Fibroblast of villous mesenchyme (primary cell): ENCODE results near the gene ZNF609. TPM values are rescaled to one million over a fixed set of nuclear protein-coding genes. Genes with fewer than 3 reads are reported as not detected.
A peak's percentile ranks its signal among the peaks of the same experiment; 100 is the strongest.

Experiments used
- DNase-seq: peaks from one replicate; pipeline ENCODE4 v3.0.0-alpha.2; 2010; ENCODE audit warnings: low read depth
- H3K4me3 ChIP-seq: 2 replicates; pipeline ENCODE4 v1.5.1; 2011; ENCODE audit warnings: low read depth, mild to moderate bottlenecking, low read length
- total RNA-seq: library from RNA; depleted of rRNA; stranded (reverse); fragments of >200 nt; gene quantifications from 2 replicates; pipeline ENCODE4 v1.2.3, GENCODE V29; 2012
- TF ChIP-seq, protein P1 (sequence below): IDR thresholded peaks from 2 replicates; pipeline ENCODE4 v1.5.1; 2012; ENCODE audit warnings: low read depth, mild to moderate bottlenecking, low read length; ENCODE audit not compliant: insufficient read depth

Gene ZNF609
- total RNA-seq, 1 donor, result 22.5 TPM

DNA sequence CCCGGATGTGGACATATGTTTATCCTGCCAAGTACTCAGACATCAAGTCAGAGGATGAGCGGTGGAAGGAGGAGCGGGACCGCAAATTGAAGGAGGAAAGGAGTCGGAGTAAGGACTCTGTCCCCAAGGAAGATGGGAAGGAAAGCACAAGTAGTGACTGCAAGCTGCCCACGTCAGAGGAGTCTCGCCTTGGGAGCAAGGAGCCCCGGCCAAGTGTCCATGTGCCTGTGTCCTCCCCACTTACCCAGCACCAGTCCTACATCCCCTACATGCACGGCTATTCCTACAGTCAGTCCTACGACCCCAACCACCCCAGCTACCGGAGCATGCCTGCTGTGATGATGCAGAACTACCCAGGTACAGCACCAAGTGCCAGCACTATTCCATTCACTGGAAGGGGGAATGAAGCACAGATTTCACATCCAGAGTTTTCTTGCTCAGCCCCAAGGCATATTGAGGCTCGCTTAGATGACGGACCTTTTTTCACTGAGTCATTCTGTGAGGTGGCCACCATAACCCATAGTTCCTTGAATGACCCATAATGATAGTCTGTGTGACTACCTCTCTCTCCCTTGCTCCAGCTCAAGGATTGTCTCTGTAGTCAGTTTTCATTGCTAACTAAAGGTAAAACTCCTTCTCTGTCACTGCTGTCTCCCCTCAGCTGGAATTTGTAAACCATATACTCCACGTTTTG is 217.9 kb downstream of the ZNF609 start:
- DNase-seq, result no peak
- no peak overlapping the region for H3K4me3 ChIP-seq

DNA sequence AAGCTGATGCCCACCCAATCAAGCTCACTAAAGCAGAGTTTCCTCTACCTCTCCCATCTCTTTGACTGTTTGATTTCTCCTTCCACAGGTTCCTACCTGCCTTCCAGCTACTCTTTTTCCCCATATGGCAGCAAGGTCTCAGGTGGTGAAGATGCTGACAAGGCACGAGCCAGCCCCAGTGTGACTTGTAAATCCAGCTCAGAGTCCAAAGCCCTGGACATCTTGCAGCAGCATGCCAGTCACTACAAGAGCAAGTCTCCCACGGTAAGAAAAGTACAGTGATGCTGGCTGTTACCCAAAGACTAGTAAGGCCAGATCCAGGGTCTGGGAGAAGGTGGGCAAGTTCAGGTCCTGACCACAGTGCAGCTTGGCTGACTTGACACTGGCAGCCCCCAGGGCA is 219.7 kb downstream of the ZNF609 start:
- TF ChIP-seq, protein P1, sequence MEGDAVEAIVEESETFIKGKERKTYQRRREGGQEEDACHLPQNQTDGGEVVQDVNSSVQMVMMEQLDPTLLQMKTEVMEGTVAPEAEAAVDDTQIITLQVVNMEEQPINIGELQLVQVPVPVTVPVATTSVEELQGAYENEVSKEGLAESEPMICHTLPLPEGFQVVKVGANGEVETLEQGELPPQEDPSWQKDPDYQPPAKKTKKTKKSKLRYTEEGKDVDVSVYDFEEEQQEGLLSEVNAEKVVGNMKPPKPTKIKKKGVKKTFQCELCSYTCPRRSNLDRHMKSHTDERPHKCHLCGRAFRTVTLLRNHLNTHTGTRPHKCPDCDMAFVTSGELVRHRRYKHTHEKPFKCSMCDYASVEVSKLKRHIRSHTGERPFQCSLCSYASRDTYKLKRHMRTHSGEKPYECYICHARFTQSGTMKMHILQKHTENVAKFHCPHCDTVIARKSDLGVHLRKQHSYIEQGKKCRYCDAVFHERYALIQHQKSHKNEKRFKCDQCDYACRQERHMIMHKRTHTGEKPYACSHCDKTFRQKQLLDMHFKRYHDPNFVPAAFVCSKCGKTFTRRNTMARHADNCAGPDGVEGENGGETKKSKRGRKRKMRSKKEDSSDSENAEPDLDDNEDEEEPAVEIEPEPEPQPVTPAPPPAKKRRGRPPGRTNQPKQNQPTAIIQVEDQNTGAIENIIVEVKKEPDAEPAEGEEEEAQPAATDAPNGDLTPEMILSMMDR, result no peak
- H3K4me3 ChIP-seq, result no peak overlapping the region
- DNase-seq, result no peak

More for the DNA sequence above, 217.9 kb downstream of the ZNF609 start:
- TF ChIP-seq, protein P1, result no peak

DNA sequence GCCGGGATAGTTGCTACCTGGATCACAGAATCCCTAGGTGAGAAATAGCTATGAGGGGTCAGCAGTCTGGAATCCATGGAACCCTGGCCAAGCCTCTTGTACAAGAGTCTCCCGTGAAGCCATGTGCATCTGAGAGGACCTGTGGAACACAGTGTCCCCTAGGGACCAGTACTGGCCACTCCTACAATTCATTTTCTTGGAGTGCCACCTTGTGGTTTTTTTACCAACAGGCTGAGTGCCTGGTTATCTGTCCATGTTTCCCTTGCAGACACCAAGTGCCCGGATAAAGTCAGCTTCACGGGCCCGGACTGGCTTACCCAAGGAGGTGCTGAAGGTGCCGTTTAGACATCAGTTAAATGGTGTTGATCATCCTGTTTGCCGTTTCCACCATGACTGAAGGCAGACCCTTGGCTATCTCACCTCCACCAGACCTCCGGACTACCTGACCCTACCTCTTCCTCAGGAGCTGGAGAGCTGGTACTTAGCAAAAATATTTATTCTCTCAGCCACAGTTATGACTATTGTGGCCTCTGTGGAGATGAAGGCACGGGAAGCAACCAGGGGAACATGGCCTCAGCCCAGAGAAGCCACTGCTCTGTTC is 221.1 kb downstream of the ZNF609 start:
- peak; percentile 71 for DNase-seq
- no peak overlapping the region for H3K4me3 ChIP-seq
- TF ChIP-seq, protein P1, result peak; percentile 81

DNA sequence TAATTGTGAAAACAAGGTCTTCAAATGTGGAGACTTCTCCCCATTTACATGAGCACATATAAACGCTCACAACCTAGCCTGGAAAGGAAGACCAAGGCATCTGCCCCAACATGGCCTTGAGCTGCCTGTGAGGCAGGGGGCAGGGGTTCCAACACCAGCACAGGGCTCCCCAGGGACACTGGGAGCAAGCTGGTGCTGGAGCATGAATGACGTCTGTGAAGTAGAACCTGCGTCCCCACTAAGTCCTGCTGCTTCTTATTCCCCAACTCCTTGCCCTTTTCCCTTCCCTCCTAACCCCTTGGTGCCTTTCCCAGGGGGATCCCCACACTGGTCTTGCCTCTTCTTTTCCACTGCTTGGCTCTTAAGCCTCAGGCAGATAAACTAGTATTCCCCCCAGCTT is 221.9 kb downstream of the ZNF609 start:
- TF ChIP-seq, protein P1, result no peak
- no peak overlapping the region for H3K4me3 ChIP-seq
- no peak for DNase-seq

DNA sequence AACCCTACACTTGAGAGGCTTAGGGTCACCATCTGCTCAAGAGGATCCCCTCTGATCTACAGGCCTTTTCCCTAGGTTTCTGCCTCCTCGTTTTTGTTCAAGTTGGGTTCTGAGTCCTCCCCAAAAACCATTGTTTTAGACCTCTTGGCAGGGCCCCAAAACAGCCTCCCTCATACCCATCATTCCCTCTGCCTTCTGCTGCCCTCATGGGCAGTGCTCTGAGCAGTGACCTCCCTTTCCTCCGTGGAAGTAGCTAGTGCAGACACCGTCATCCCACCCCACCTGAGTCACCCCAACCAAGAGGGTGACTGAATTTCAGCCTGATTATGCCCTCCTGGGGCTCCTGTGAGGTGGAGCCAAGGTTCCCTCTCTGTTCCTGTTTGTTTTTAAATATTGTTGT is 223.0 kb downstream of the ZNF609 start:
- H3K4me3 ChIP-seq, result no peak overlapping the region
- TF ChIP-seq, protein P1, result no peak
- no peak for DNase-seq

DNA sequence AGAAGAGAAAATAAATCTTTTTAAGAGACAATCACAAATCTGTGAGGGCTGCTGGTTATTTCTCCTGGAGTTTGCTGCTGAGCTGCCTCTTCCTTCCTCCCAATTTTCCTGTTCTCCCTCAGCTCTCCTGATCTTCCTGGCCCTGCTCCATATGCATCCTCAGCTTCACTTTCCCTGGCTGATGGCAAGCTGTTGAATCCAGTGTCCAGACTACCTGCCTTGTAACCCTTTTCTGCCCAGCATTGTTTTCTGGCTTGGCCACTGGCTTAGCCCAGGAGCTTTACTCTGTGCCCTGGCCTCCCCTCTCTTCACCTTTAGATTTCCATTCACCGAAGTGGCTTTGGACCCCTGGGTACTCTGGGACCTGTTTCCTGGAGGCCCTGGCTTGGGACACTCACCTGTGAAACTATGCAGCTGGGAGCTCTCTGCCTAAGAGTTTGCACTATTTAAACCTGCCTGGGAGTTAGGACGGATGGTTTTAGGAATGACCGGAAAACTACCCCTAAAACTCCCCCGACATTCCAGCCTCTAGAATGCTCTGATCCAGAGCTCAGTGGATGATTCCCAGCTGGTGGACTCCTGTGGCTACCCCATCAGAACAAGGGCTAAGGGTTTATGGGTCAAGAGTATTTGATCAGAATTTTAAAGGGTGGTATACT is 225.0 kb downstream of the ZNF609 start:
- no peak for DNase-seq
- TF ChIP-seq, protein P1, result no peak
- H3K4me3 ChIP-seq, result no peak overlapping the region
